Dedifferentiated amniotic fluid mesenchymal stem cell (primary cell): ENCODE results near the gene SERPINE3.
A peak's percentile ranks its signal among the peaks of the same experiment; 100 is the strongest.

ENCODE experiments used
- DNase-seq: peaks from one replicate; pipeline ENCODE4 v3.0.0-alpha.2; 2016; ENCODE audit errors: extremely low spot score

Gene SERPINE3

DNA sequence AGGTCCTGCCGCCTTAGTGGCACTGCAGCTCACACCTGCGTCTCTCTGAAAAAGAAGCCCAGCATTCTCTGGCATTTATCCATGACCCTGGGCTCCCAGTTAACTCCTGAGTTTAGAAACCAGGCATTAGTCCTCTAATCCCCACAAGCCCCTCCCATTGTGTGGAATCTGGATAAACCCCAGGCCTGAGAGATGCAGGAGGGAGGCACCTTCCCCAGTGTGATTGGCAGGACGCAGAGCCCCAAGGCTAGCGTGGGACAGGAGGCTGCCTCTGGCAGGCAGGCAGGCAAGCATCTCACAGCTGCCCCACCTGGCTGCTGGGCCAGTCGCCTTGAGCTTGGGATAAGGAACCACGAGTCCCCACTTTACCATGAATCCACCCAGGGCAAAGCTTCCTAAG lies 11.0 kb upstream of the SERPINE3 start:
- no peak for DNase-seq

GRCh38 chr13:51329606-51330005 lies 9.9 kb upstream of the SERPINE3 start:
- no peak for DNase-seq

GRCh38 chr13:51330791-51331190 lies 8.7 kb upstream of the SERPINE3 start:
- DNase-seq, result no peak

DNA sequence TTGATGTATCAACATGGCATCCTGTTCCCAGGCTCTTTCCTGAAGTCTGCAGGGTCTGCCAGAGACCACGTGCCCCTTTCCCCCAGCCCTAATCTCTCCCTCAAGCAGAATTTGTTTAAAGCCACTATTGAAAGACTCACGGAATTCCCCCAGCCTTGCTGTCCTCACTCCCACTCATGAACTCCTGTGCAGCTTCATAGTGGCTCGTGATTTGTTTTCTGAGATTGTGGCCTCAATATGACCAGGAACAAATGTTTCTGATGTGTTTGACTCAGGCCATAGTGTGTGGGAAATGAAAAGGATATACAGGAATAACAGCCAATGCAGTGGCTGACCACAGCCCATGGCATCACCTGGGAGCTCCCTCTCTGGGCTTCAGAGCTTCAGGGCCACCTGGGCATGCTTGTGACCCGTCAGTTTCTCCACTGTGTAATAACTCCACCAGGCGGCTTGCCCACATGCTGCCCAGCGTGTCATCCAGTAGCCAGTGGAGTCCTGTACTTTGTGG lies 8.1 kb upstream of the SERPINE3 start:
- no peak for DNase-seq

DNA sequence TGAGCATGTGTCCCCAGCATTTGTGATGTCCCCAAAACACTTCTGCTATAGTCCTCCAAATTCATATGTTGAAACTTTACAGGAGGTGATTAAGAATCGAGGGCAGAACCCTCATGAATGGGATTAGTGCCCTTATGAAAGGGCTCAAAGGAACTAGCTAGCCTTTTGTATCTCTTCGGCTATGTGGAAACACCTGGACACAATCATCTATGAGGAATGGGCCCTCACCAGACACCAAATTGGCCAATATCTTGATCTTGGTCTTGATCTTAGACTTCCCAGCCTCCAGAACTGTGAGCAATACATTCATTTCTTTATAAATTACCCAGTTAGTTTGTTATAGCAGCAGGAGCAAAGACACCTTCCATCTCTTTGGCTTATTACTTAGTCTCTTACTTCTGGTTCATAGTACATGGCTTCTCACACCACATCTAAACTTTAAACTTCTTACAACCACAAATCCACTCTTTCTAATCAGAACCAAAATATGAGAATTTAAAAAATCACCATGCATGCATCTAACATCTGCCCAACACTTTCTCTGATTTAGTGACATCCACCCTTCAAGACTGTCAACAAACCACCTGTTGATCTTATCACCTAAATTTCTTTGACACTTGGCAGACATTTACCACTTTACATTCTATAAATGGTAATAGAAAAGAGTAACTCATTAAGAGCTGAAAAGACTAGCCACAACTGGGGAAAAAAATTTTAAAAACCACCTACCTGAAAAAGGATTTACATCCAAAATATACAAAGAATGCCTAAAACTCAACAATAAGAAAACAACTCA lies 6.7 kb upstream of the SERPINE3 start:
- DNase-seq, result no peak

DNA sequence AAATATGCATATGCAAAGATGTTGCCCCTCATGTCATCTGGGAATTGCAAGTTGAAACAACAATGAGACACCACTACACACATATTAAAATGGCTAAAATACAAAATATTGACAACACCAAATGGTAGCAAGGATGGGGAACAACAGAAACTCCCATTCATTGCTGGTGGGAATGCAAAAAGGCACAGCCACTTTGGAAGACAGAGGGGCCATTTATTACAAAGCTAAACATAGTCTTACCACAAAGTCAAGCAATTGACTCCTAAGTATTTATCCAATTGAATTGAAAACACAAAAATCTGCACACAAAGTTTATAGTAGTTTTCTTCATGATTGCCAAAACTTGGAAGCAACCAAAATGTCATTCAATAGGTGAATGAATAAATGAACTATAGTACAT lies 6.1 kb upstream of the SERPINE3 start:
- DNase-seq, result no peak

GRCh38 chr13:51333826-51334225 lies 5.7 kb upstream of the SERPINE3 start:
- no peak for DNase-seq

GRCh38 chr13:51336746-51337145 lies 2.7 kb upstream of the SERPINE3 start:
- no peak for DNase-seq

GRCh38 chr13:51339952-51340732 lies 651 bp downstream of the SERPINE3 start:
- DNase-seq, result no peak

DNA sequence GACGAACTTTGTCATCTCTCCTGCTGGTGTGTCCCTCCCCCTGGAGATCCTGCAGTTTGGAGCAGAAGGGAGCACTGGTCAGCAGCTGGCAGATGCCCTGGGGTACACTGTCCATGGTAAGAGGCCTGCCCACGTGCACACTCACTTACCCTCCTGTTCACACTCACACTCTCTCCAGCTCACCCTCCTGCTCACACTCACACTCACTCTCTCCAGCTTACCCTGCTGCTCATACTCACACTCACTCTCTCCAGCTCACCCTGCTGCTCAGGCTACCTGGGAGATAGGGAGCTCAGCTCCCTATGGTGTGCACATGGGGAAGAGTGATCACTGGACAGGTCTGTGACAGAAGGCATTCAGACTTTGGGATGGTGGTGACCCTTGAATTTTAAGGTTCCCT lies 1.7 kb downstream of the SERPINE3 start:
- no peak for DNase-seq

- no peak for DNase-seq
Measured at GRCh38 chr13:51341791-51342190, 2.3 kb downstream of the SERPINE3 start.

- peak; percentile 59 for DNase-seq
Measured at GRCh38 chr13:51342706-51343105, 3.2 kb downstream of the SERPINE3 start.

- DNase-seq, result no peak
Measured at GRCh38 chr13:51343475-51343874, 4.0 kb downstream of the SERPINE3 start.

GRCh38 chr13:51346397-51346796 lies 6.9 kb downstream of the SERPINE3 start:
- DNase-seq, result no peak

- DNase-seq, result no peak
Measured at GRCh38 chr13:51347099-51347498, 7.6 kb downstream of the SERPINE3 start.

DNA sequence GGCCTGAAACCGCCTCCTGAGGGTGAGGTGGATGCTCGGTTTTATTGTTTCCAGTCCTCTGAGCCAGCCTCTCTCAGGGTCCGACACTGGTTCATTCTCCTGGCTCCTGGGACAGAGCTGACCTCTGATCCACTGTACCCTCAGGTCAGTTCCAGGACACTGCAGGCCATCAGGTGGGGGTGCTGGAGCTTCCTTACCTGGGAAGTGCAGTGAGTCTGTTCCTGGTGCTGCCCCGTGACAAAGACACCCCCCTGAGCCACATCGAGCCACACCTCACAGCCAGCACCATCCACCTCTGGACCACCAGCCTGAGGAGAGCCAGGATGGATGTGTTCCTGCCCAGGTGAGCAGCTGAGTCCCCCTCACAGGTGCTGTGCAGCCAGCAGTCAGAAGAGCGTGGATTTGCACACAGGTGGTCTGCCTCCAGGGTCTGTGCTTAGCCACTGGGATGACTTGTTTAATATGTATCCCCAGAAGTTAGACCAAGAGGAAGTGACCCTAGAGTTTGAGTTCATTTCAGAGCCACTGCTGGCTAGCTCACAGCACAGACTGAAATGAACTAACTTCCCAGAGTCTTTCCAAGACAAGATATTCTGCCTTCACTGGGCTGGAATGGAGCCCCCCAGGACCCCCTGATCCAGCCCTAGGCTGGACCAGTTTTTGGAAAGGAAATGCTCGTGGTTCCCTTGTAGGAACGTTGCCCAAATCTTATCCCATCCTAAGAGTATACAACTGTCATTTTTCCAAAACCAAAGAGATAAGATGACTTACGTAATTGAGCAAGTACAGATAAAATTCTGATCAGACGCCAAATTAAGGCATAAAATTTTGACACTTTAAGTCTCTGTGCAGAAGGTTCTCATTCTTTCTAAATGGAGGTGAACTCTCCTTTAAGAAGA lies 8.8 kb downstream of the SERPINE3 start:
- DNase-seq, result no peak

DNA sequence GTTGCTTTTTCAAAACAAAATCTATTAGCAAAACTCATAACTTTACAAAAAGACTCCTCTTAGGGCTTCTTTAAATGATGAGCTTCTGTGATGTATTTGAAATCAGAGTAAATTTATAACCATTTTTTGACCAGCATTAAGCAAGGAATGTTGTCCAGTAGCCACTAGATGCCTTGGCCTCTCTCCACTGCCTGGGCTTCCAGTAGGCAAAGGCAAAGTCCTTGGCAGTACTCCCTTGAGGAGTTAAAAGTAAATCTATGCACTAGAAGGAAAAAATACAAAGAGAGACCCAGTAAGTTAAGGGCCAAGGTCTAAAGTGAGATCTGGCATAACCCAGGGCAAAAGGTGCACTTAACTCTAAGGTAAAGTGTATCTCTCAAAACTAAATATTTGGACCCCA lies 9.5 kb downstream of the SERPINE3 start:
- no peak for DNase-seq

DNA sequence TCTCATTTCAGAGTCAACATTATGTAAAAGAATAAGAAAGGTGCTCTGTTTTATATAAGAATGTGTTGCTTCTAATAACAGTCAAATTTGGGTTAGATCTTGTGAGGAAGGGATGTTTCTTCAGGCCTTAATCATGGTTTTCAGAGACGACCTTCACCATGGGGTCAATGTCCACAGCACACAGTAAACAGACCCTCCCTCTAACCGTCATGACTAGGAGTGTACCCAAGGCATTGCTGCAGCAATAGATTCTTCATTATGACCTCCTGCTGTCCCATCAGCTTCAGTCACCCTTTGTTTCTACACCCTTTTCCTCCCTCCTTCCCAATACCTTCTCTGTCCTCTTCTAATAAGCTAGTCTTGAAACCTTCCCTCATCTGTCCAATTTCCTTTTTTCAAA lies 15.7 kb downstream of the SERPINE3 start:
- no peak for DNase-seq

DNA sequence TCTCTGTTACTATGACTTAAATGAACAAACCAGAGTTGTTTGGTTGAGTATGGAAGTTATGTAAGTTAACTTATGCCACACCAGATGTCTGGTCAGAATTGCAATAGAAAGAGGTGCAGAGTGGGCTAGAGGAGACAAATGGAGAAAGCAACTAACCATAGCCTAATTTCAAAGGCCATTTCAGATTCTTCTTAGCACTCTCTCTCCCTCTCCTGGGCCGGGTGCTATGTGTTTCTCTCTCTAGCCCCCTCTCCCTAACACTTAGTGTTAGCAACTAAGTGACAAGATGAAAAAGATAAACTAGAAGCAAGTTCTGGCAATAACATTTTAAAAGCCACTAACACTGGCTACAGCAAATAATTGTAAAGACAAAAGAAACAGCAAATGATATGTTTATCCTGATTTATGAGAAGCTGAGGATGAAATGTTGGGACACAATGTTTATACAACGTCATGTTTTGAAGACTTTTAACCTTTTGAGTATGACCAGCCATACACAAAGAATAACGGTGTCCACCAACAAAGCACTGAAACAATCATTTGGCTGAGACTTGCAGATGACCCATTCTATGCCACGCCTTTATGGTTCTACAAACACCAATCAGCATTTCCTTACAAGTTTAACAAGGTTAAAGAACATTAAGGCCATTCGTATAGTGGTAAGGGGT lies 18.6 kb downstream of the SERPINE3 start:
- DNase-seq, result no peak

DNA sequence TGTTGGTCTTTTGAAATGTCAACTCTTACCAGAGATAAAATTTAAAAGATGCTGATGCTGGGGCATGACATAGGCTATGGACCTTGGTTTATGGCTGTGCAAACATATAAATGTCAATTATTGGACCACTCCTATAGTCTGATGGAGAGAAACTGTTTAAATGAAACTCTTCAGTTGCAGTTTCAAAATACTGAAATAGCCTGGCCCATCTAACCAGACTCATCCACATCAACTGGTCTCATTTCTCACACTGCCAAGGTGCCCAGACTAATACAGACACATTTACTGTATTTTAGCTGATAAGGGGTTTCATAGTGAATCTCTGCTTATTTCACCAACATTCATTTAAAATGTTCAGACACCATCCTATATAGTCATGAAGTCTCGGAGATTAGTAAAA lies 19.9 kb downstream of the SERPINE3 start:
- no peak for DNase-seq

GRCh38 chr13:51360489-51360888 lies 21.0 kb downstream of the SERPINE3 start:
- DNase-seq, result no peak
